Gastroesophageal sphincter (tissue), 4 donors: Measurements from ENCODE around the gene MIPOL1. TPM values are rescaled to one million over a fixed set of nuclear protein-coding genes. Genes with fewer than 3 reads are reported as not detected.

ENCODE experiments used
- ATAC-seq: fragments of 150-250 bp; one replicate; pipeline ENCODE4 v1.9.1; 2016; ENCODE audit warnings: mild to moderate bottlenecking, moderate library complexity
- H3K27ac ChIP-seq, 4 donors: fragments of 200-600 bp; sonication (generic) in 3 of 4; 1 replicate in 3 of 4; 2 replicates in 1 of 4; pipeline ENCODE4 v1.5.1; 2016 to 2019
- H3K27me3 ChIP-seq: fragments of 200-600 bp; sonication (generic); one replicate; pipeline ENCODE4 v1.5.1; 2019
- H3K36me3 ChIP-seq, 2 donors: fragments of 200-600 bp; sonication (generic); one replicate each; pipeline ENCODE4 v1.5.1; 2019; ENCODE audit warnings: control low read depth in 1 of 2
- H3K4me1 ChIP-seq, 3 donors: fragments of 200-600 bp; sonication (generic); 1 replicate in 2 of 3; 2 replicates in 1 of 3; pipeline ENCODE4 v1.5.1; 2016 to 2019; ENCODE audit warnings: control low read depth in 2 of 3
- H3K4me3 ChIP-seq, 2 donors: fragments of 200-600 bp; sonication (generic); one replicate each; pipeline ENCODE4 v1.5.1; 2019; ENCODE audit warnings: mild to moderate bottlenecking in 1 of 2, moderate library complexity in 1 of 2
- H3K9me3 ChIP-seq, 3 donors: fragments of 200-600 bp; sonication (generic); one replicate each; pipeline ENCODE4 v1.5.1; 2017 to 2019; ENCODE audit warnings: control low read depth in 2 of 3
- CTCF ChIP-seq, 4 experiments: fragments of 200-600 bp in 2 of 4; fragments of 450-650 bp in 2 of 4; sonication (generic) in 1 of 4; IDR thresholded peaks; one replicate each; pipeline ENCODE4 v1.5.1; 2017 to 2019; ENCODE audit warnings: antibody characterized with exemption in 4 of 4, mild to moderate bottlenecking in 2 of 4, moderate library complexity in 2 of 4
- EP300 ChIP-seq: sonication (generic); formaldehyde crosslinking; IDR thresholded peaks from one replicate; pipeline ENCODE4 v1.6.1; 2017; ENCODE audit warnings: antibody characterized with exemption, mild to moderate bottlenecking
- POLR2A ChIP-seq, 2 donors: fragments of 450-650 bp; IDR thresholded peaks; one replicate each; pipeline ENCODE4 v1.6.1; 2017; ENCODE audit warnings: antibody characterized with exemption in 2 of 2, mild to moderate bottlenecking in 2 of 2, moderate library complexity in 1 of 2
- POLR2AphosphoS5 ChIP-seq: sonication (generic); formaldehyde crosslinking; IDR thresholded peaks from one replicate; pipeline ENCODE4 v1.6.1; 2017; ENCODE audit warnings: antibody characterized with exemption
- WGBS, 2 donors: methylation state at CpG; one replicate each; pipeline ENCODE4 v1.1.5; 2018; ENCODE audit warnings: low coverage in 1 of 2; 5-methylcytosine and 5-hydroxymethylcytosine counted together
- total RNA-seq, 4 donors: library from RNA; depleted of rRNA; stranded (reverse); fragments of >200 nt; gene quantifications; one replicate each; pipeline ENCODE4 v1.1.0, GENCODE V29; 2016

The MIPOL1 gene
- total RNA-seq, 4 donors from 2014 or later: 10.6 to 32.8 (median 19.4) TPM

GRCh38 chr14:37515771-37516170 is 318.0 kb downstream of the MIPOL1 start:
- TF ChIP-seq POLR2AphosphoS5: no peak
- TF ChIP-seq CTCF (IDR thresholded peaks at IDR 0.05): no peak
- no peak overlapping the region for H3K4me3 ChIP-seq
- H3K36me3 ChIP-seq: no peaks in the 10 kb centered on the region
- H3K27me3 ChIP-seq: no peaks in the 10 kb centered on the region
- no peak overlapping the region for H3K27ac ChIP-seq
- H3K9me3 ChIP-seq: no peaks in the 10 kb centered on the region
- WGBS, 2 donors: 64 to 72% methylated on average over 3 of the region's 3 CpGs
- no peak for ATAC-seq
- H3K4me1 ChIP-seq: no peaks in the 10 kb centered on the region

GRCh38 chr14:37526994-37527393 is 329.3 kb downstream of the MIPOL1 start:
- H3K27ac ChIP-seq: no peak overlapping the region
- TF ChIP-seq POLR2A (IDR thresholded peaks at IDR 0.05) (no peak), EP300 (no peak), CTCF (IDR thresholded peaks at IDR 0.05) (no peak), POLR2AphosphoS5 (no peak)
- H3K4me3 ChIP-seq: no peak overlapping the region

GRCh38 chr14:37539992-37540391 is 342.3 kb downstream of the MIPOL1 start:
- Histone ChIP-seq H3K27me3 (no peaks in the 10 kb centered on the region), H3K27ac (no peak overlapping the region), H3K4me1 (no peaks in the 10 kb centered on the region), H3K36me3 (no peaks in the 10 kb centered on the region), H3K9me3 (no peaks in the 10 kb centered on the region), H3K4me3 (no peak overlapping the region)
- 93 to 100% methylated on average over 1 of the region's 1 CpG for WGBS, 2 donors
- ATAC-seq: no peak
- TF ChIP-seq POLR2A (IDR thresholded peaks at IDR 0.05) (no peak), POLR2AphosphoS5 (no peak)

More at GRCh38 chr14:37526994-37527393, 329.3 kb downstream of the MIPOL1 start:
- Histone ChIP-seq H3K9me3 (no peaks in the 10 kb centered on the region), H3K27me3 (no peaks in the 10 kb centered on the region), H3K36me3 (peaks cover 0 to 7% of the 10 kb centered on the region in 2 donors), H3K4me1 (no peaks in the 10 kb centered on the region)
- WGBS, 2 donors: 66 to 100% methylated on average over 2 of the region's 2 CpGs
- no peak for ATAC-seq

GRCh38 chr14:37544407-37544806 is 346.7 kb downstream of the MIPOL1 start:
- Histone ChIP-seq H3K9me3 (no peaks in the 10 kb centered on the region), H3K4me3 (no peak overlapping the region), H3K36me3 (no peaks in the 10 kb centered on the region), H3K27me3 (no peaks in the 10 kb centered on the region), H3K27ac (no peak overlapping the region), H3K4me1 (no peaks in the 10 kb centered on the region)
- no peak for ATAC-seq
- WGBS, 2 donors: 37 to 82% methylated on average over 2 of the region's 2 CpGs
- TF ChIP-seq EP300 (no peak), POLR2A (IDR thresholded peaks at IDR 0.05) (no peak), POLR2AphosphoS5 (no peak), CTCF (IDR thresholded peaks at IDR 0.05) (no peak)

- no peak overlapping the region for H3K27ac ChIP-seq
These were observed 347.4 kb downstream of the MIPOL1 start for GRCh38 chr14:37545174-37545573.

More at GRCh38 chr14:37545174-37545573, 347.4 kb downstream of the MIPOL1 start:
- TF ChIP-seq POLR2A (IDR thresholded peaks at IDR 0.05) (no peak), POLR2AphosphoS5 (no peak), CTCF (IDR thresholded peaks at IDR 0.05) (no peak), EP300 (no peak)
- H3K9me3 ChIP-seq: no peaks in the 10 kb centered on the region
- ATAC-seq: no peak
- no peaks in the 10 kb centered on the region for H3K36me3 ChIP-seq
- no peaks in the 10 kb centered on the region for H3K27me3 ChIP-seq
- H3K4me3 ChIP-seq: no peak overlapping the region
- H3K4me1 ChIP-seq: no peaks in the 10 kb centered on the region
